ENCODE data around the gene TRIML2. TPM values are rescaled to one million over a fixed set of nuclear protein-coding genes. Genes with fewer than 3 reads are reported as not detected.

Gene TRIML2
- total RNA-seq, 1 donor from 2014 or later, result not detected

- no peak for DNase-seq
- H3K4me1 Mint-ChIP-seq (ENCODE audit: low read depth, unreplicated experiment), result peaks cover 10% of the 10 kb centered on the region
- H3K4me3 Mint-ChIP-seq (ENCODE audit: unreplicated experiment), result no peak overlapping the region
- no peaks in the 10 kb centered on the region for H3K27me3 Mint-ChIP-seq (ENCODE audit: unreplicated experiment)
- no peaks in the 10 kb centered on the region for H3K9me3 Mint-ChIP-seq (ENCODE audit: unreplicated experiment)
- H3K27ac Mint-ChIP-seq (ENCODE audit: unreplicated experiment), result no peak overlapping the region
- no peaks in the 10 kb centered on the region for H3K36me3 Mint-ChIP-seq (ENCODE audit: unreplicated experiment)
- TF ChIP-seq CTCF (IDR thresholded peaks at IDR 0.05; ENCODE audit: partially characterized antibody, unreplicated experiment), result no peak
These were observed 633 bp upstream of the TRIML2 start for GRCh38 chr4:188110036-188110435.

GRCh38 chr4:188107931-188108843 lies 1.2 kb downstream of the TRIML2 start:
- Mint-ChIP-seq H3K4me3 (ENCODE audit: unreplicated experiment) (no peak overlapping the region), H3K36me3 (ENCODE audit: unreplicated experiment) (no peaks in the 10 kb centered on the region), H3K9me3 (ENCODE audit: unreplicated experiment) (no peaks in the 10 kb centered on the region), H3K4me1 (ENCODE audit: low read depth, unreplicated experiment) (peaks cover 10% of the 10 kb centered on the region), H3K27me3 (ENCODE audit: unreplicated experiment) (no peaks in the 10 kb centered on the region), H3K27ac (ENCODE audit: unreplicated experiment) (peak overlapping the region; percentile 5)
- no peak for TF ChIP-seq CTCF (IDR thresholded peaks at IDR 0.05; ENCODE audit: partially characterized antibody, unreplicated experiment)
- no peak for DNase-seq

GRCh38 chr4:188106454-188106853 lies 2.9 kb downstream of the TRIML2 start:
- no peak overlapping the region for H3K4me3 Mint-ChIP-seq (ENCODE audit: unreplicated experiment)
- H3K27me3 Mint-ChIP-seq (ENCODE audit: unreplicated experiment), result no peaks in the 10 kb centered on the region
- H3K36me3 Mint-ChIP-seq (ENCODE audit: unreplicated experiment), result no peaks in the 10 kb centered on the region
- H3K9me3 Mint-ChIP-seq (ENCODE audit: unreplicated experiment), result no peaks in the 10 kb centered on the region
- peaks cover 10% of the 10 kb centered on the region for H3K4me1 Mint-ChIP-seq (ENCODE audit: low read depth, unreplicated experiment)
- no peak for DNase-seq
- no peak for TF ChIP-seq CTCF (IDR thresholded peaks at IDR 0.05; ENCODE audit: partially characterized antibody, unreplicated experiment)
- no peak overlapping the region for H3K27ac Mint-ChIP-seq (ENCODE audit: unreplicated experiment)

- no peak for TF ChIP-seq CTCF (IDR thresholded peaks at IDR 0.05; ENCODE audit: partially characterized antibody, unreplicated experiment)
- no peak for DNase-seq
- no peak overlapping the region for H3K27ac Mint-ChIP-seq (ENCODE audit: unreplicated experiment)
- peaks cover 2% of the 10 kb centered on the region for H3K27me3 Mint-ChIP-seq (ENCODE audit: unreplicated experiment)
- peaks cover 4% of the 10 kb centered on the region for H3K36me3 Mint-ChIP-seq (ENCODE audit: unreplicated experiment)
- H3K9me3 Mint-ChIP-seq (ENCODE audit: unreplicated experiment), result no peaks in the 10 kb centered on the region
- no peaks in the 10 kb centered on the region for H3K4me1 Mint-ChIP-seq (ENCODE audit: low read depth, unreplicated experiment)
- no peak overlapping the region for H3K4me3 Mint-ChIP-seq (ENCODE audit: unreplicated experiment)
These were observed 16.6 kb downstream of the TRIML2 start for GRCh38 chr4:188092824-188093223.

GRCh38 chr4:188086858-188087257 lies 22.5 kb downstream of the TRIML2 start:
- no peak for TF ChIP-seq CTCF (IDR thresholded peaks at IDR 0.05; ENCODE audit: partially characterized antibody, unreplicated experiment)
- Mint-ChIP-seq H3K4me1 (ENCODE audit: low read depth, unreplicated experiment) (no peaks in the 10 kb centered on the region), H3K27ac (ENCODE audit: unreplicated experiment) (no peak overlapping the region), H3K9me3 (ENCODE audit: unreplicated experiment) (no peaks in the 10 kb centered on the region), H3K27me3 (ENCODE audit: unreplicated experiment) (no peaks in the 10 kb centered on the region), H3K4me3 (ENCODE audit: unreplicated experiment) (no peak overlapping the region), H3K36me3 (ENCODE audit: unreplicated experiment) (peaks cover 3% of the 10 kb centered on the region)
- no peak for DNase-seq

All from glutamatergic neuron (in vitro differentiated cells).